Stimulated activated memory B cell treated with anti-CD40 and anti-IgM and Interleukin-4, amounts not matched to agents 10 μg/mL and 1 μg/mL and 100 μg/mL, for 72 hours (primary cell): ENCODE data around the gene CDHR1.

Source experiments
- ATAC-seq: fragments of 150-1000 bp; cut with Tn5 transposase; 2 replicates; pipeline ENCODE4 v1.10.0; 2021
- H3K27ac Mint-ChIP-seq: one replicate; pipeline ENCODE4 v1.8.0; 2022; ENCODE audit warnings: mild to moderate bottlenecking, mixed read lengths
- H3K27me3 Mint-ChIP-seq: one replicate; pipeline ENCODE4 v1.8.0; 2022; ENCODE audit warnings: mixed read lengths
- H3K36me3 Mint-ChIP-seq: one replicate; pipeline ENCODE4 v1.8.0; 2022; ENCODE audit warnings: mixed read lengths
- H3K4me1 Mint-ChIP-seq: one replicate; pipeline ENCODE4 v1.8.0; 2022; ENCODE audit warnings: mixed read lengths
- H3K4me3 Mint-ChIP-seq: one replicate; pipeline ENCODE4 v1.8.0; 2022; ENCODE audit warnings: mild to moderate bottlenecking, moderate library complexity, mixed read lengths
- H3K9me3 Mint-ChIP-seq: one replicate; pipeline ENCODE4 v1.8.0; 2022; ENCODE audit warnings: mixed read lengths

Gene CDHR1

DNA sequence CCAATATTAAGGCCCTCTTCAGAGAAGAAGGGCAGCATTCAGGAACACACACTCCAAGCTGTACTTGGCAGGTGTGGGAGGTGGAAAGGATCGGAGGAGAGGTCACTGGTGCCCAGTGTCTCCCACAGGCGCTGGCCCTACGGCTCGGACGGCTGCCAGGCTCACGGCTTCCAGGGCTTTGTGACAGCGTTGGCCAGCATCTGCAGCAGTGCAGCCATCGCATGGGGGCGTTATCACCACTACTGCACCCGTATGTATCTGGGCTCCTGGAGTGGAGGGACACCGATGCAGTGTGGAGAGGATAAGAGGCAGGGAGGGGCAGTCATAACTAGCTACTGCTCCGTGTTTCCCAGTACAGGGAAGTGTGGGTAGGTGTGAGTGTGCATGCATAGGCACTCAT lies 54.5 kb downstream of the CDHR1 start:
- Mint-ChIP-seq H3K36me3 (no peaks in the 10 kb centered on the region), H3K9me3 (no peaks in the 10 kb centered on the region)

DNA sequence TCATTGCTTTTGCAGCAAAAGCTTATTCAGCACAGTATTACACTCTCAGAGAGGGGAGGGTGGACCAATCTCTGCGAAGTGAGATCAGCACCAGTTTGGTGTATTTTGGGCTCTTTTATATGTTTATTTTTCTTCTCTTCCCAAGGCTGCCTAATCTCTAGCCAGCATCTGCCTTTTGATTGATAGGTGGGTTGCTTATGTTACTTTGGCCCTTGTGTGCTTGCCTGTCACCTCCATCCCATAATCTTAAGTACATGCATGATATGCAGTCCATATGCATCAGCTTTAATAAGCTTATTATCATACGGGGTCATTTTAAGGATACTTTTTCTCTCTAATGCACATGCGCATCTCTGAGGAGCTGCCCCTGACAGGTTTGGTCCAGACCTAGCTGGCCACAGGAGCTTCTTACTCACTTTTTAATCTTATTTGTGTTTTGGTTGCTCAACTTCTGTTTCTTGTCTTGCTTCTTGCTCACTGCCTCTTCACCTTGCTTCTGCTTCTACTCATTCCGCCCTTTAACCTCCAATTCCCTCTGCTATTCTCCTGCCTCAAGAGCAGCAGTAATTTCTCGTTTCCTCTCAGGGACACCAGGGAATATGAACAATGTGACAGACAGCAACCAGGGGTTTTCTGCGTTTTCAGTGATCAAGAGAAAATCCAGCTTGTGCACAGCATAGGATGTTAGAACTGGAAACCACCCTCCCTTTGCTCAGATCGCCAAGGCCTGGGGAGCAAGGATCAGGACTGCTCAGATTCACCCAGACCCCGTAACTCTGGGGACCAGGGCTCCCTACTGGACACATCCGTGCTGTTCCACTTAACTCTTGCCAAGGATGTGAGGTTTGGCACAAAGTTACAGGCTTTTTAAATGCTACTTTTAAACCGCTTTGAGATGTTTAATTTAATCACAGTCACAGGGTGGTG lies 60.5 kb downstream of the CDHR1 start:
- H3K27ac Mint-ChIP-seq = no peak overlapping the region
- no peak for ATAC-seq
- peaks cover 25% of the 10 kb centered on the region for H3K27me3 Mint-ChIP-seq
- H3K4me1 Mint-ChIP-seq = no peaks in the 10 kb centered on the region
- H3K9me3 Mint-ChIP-seq = no peaks in the 10 kb centered on the region
- no peaks in the 10 kb centered on the region for H3K36me3 Mint-ChIP-seq
- no peak overlapping the region for H3K4me3 Mint-ChIP-seq

More for the DNA sequence above, 54.5 kb downstream of the CDHR1 start:
- no peaks in the 10 kb centered on the region for H3K4me1 Mint-ChIP-seq
- H3K27ac Mint-ChIP-seq = no peak overlapping the region
- H3K4me3 Mint-ChIP-seq = no peak overlapping the region
- H3K27me3 Mint-ChIP-seq = no peaks in the 10 kb centered on the region
- no peak for ATAC-seq

DNA sequence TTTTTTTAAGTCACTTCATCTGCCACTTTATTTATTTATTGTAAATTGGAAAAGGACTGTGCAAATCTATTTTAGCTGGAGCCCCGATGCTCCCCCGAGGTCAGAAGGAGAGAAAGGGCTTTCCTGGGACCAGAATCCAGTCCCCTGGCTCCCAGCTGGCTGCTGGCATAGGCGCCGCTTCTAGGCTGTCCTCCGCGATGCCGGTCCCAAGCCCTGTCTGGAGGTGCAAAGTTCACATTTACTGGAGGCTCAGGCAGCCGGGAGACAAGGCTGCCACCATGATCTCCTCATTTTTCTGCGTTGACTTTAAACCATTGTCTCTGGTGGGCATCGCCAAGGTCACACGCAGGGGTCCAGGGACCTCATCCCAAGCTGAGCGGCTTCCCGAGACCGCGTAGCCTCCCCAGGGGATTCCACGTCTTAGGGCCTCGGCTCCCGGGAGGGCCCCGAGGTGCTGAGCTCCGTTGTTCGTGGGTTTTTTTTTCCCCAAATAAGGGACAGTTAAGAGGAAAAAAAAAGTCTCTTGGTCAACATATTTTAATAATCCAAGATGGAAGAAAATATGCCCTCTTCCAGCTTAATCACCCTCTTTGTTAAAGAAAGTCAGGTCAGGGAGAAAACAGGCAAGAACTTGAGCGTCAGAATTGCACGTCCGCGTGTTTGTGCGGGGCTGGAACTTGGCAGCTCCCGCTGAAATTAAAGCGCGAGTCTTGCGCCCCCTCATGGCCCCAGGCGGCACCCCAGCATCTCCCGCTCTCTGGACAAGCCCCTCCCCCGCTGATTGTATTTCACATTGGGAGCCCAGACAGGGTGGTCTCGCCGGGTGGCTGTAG lies 62.4 kb downstream of the CDHR1 start:
- H3K4me3 Mint-ChIP-seq = no peak overlapping the region
- H3K4me1 Mint-ChIP-seq = no peaks in the 10 kb centered on the region
- ATAC-seq = no peak
- peaks cover 32% of the 10 kb centered on the region for H3K27me3 Mint-ChIP-seq
- no peaks in the 10 kb centered on the region for H3K9me3 Mint-ChIP-seq
- no peak overlapping the region for H3K27ac Mint-ChIP-seq
- H3K36me3 Mint-ChIP-seq = no peaks in the 10 kb centered on the region

DNA sequence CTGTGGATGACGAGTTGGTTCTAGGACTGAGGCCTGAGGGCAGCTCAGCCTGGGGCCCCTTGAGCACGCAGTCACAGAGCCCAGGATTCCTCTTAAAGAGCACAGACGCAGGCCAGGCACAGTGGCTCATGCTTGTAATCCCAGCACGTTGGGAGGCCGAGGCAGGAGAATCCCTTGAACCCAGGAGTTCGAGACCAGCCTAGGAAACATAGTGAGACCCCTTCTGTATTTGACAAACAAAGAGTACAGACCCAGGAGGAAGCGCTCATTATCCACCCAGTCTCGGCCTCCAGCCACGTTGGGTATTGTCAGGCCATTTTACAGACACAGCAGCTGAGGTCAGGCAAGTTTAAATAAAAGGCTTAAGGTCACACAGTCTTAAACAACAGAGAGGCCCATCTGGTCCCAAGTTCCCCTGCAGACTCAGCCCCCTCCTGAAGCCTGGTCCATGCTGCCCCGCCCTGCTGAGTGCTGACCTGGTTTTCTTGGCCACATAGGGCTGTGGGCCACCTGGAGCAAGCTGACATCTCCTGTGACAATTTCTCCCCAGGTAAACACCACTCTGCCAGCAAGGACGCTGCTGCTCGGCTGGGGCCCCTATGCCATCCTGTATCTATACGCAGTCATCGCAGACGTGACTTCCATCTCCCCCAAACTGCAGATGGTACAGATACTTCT lies 63.1 kb downstream of the CDHR1 start:
- H3K4me3 Mint-ChIP-seq = no peak overlapping the region
- H3K27ac Mint-ChIP-seq = no peak overlapping the region
- no peaks in the 10 kb centered on the region for H3K36me3 Mint-ChIP-seq
- ATAC-seq = no peak
- H3K27me3 Mint-ChIP-seq = peaks cover 33% of the 10 kb centered on the region
- H3K4me1 Mint-ChIP-seq = no peaks in the 10 kb centered on the region
- no peaks in the 10 kb centered on the region for H3K9me3 Mint-ChIP-seq

DNA sequence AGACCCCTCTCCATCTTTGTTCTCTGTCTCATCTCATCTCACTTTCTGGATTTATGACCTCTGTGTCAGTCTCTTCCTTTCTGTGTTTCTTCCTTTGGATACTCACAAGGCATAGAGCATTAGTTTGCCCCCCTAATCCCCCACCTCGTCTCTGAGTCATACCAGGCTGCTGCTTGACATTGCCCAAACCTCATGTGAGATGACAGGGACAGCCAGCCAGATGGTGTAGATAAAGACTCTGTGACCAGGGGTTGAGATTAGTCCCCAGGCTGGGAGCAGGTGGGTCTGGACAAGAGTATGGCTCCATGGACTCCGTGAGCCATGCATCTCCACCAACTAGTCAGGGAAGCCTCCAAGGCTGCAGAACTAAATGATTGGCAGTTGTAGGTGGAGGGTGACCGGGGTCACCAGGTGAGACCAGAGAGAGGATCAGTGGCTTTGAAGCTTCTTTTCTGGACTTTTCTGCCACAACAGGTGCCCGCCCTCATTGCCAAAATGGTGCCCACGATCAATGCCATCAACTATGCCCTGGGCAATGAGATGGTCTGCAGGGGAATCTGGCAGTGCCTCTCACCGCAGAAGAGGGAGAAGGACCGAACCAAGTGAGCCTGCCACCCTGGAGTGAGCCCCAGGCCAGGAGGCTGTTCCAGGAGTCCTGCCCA lies 63.8 kb downstream of the CDHR1 start:
- H3K9me3 Mint-ChIP-seq = no peaks in the 10 kb centered on the region
- no peaks in the 10 kb centered on the region for H3K4me1 Mint-ChIP-seq
- no peaks in the 10 kb centered on the region for H3K36me3 Mint-ChIP-seq
- H3K4me3 Mint-ChIP-seq = no peak overlapping the region
- H3K27ac Mint-ChIP-seq = no peak overlapping the region
- H3K27me3 Mint-ChIP-seq = peaks cover 39% of the 10 kb centered on the region
- ATAC-seq = no peak

DNA sequence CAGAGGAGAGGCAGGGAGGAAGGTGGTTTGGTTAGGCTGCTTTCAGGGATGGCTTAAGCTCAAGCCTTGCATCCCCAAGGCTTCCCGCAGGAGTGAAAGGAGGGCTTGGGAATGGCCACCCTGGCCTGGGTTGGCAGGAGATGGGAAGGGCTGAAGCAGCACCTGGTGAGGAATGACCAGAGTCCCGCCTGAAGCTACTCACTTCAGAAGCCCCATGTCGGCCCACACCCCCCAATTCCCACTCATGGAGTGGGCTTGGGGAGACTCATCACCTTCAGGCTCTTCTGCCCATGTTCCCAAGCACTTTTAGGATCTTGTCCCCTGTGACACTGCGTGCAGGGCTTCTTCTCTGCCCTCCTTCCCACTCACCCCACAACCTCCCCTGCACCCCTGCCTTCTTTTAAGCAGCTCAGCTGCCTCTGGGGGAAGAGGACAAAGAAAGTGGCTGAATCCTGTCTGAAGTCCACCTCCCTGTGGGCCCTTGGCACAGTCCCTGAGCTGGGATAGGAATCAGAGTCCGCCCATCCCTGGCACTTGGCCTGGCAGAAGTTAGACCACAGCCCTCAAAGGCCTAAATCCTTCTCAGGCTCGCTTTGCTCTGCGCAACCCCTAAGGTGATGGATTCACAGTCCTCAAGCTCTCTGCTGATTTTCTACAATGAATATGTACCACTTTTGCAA lies 67.0 kb downstream of the CDHR1 start:
- Mint-ChIP-seq H3K36me3 (no peaks in the 10 kb centered on the region), H3K27me3 (peaks cover 65% of the 10 kb centered on the region), H3K9me3 (no peaks in the 10 kb centered on the region), H3K27ac (no peak overlapping the region), H3K4me3 (no peak overlapping the region), H3K4me1 (peaks cover 6% of the 10 kb centered on the region)
- no peak for ATAC-seq

DNA sequence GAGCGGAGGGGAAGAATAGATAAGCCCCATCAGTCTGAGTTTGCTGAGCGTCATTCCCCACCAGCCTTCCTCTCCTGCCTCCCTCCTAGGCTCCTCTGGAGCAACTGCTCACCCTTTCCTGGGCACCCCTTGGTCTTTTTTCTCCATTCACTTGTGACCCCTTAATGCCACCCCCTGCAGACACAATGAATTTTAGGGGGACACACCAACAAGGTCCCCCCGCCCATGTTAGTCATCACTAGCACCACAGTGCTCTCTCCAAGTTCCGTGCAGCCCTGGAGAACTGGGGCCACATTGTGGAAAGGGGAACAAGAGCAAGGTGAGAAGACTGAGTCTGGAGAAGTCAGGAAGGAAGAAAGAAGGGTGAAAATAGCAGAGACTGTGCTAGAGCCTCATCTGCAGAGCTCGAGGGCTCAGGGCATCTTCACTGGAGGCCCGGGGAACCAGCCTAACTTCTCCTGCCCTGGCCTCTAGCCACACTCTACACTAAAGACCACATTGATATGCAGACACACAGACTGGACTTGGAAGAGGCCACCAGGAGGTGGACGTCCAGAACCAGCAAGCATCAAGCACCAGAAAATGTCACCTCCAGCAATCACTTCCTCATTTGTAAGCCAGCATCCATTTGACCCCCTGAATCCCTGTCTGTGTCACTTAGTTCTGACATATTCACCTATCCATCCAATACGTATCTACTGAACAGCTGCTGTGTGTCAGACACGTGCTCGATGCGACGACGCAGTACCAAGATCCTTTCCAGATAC lies 68.0 kb downstream of the CDHR1 start:
- Mint-ChIP-seq H3K27ac (no peak overlapping the region), H3K9me3 (no peaks in the 10 kb centered on the region), H3K36me3 (no peaks in the 10 kb centered on the region), H3K27me3 (peaks cover 56% of the 10 kb centered on the region), H3K4me3 (no peak overlapping the region), H3K4me1 (peaks cover 6% of the 10 kb centered on the region)
- no peak for ATAC-seq

DNA sequence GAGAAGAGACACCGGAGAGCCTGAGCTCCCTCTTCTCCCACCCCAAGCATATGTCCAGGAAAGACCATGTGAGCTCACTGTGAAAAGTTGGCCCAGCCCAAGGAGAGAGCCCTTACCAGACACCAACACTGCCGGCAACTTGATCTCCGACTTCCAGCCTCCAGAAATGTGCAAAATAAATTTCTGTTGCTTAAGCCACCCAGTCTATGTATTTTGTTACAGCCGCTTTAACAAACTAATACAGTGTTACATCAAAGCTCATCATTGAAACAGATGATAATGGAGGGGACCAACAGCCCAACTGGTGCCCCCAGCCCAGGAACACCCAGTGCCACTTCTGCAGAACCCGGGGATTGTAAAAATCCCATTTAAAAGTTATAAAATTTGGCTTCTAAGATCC lies 69.4 kb downstream of the CDHR1 start:
- ATAC-seq = no peak
- H3K9me3 Mint-ChIP-seq = no peaks in the 10 kb centered on the region
- H3K4me1 Mint-ChIP-seq = peaks cover 6% of the 10 kb centered on the region
- no peak overlapping the region for H3K4me3 Mint-ChIP-seq
- H3K36me3 Mint-ChIP-seq = no peaks in the 10 kb centered on the region
- no peak overlapping the region for H3K27ac Mint-ChIP-seq
- H3K27me3 Mint-ChIP-seq = peaks cover 55% of the 10 kb centered on the region

DNA sequence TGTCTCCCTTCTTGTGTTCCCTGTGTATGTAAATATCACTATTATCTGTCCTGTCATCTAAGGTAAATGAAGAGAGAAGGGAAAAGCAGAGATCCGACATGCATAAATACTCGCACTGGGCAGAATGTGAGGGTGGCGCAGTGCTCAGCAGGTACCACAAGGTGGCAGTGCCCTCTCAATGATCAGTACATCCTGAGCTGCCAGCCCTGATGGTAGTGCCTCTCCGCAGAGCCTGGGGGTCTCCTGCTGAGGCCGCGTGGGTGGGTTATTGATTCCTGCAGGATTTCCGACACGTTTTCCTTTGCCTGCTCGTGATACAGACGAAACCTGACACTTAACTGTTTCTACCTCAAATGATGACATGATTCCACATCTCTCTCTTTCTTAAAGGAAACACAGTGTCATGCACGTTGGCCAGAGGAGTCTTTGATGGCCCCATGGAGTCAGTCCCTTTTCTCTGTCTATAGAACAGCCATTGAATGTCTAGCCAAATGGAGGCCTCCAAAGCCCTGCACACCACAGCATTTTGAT lies 70.3 kb downstream of the CDHR1 start:
- Mint-ChIP-seq H3K27me3 (peaks cover 52% of the 10 kb centered on the region), H3K27ac (no peak overlapping the region), H3K4me3 (no peak overlapping the region), H3K36me3 (no peaks in the 10 kb centered on the region), H3K9me3 (no peaks in the 10 kb centered on the region), H3K4me1 (peaks cover 6% of the 10 kb centered on the region)
- ATAC-seq = peak; percentile 85

DNA sequence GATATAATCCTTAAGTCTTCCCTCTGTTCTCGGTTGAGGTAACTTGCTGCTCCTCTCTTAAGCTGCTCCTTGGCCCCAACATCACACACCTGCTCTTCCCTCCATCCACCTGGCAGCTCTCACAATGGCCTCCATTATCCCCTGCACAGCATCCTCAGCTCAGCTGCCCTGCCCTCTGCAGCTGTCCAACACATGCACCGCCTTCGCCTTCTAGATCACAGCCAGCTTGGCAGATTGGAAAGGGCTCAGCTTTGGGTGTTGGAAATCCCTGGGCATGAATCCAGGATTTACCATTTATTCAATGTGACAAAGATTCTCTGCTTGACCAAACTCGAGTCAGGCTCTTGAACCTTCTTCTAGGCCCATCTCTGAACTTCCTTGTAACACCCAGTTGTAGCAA lies 71.1 kb downstream of the CDHR1 start:
- H3K4me3 Mint-ChIP-seq = no peak overlapping the region
- H3K27me3 Mint-ChIP-seq = peaks cover 44% of the 10 kb centered on the region
- ATAC-seq = no peak
- no peaks in the 10 kb centered on the region for H3K9me3 Mint-ChIP-seq
- no peaks in the 10 kb centered on the region for H3K36me3 Mint-ChIP-seq
- peaks cover 6% of the 10 kb centered on the region for H3K4me1 Mint-ChIP-seq
- H3K27ac Mint-ChIP-seq = no peak overlapping the region

DNA sequence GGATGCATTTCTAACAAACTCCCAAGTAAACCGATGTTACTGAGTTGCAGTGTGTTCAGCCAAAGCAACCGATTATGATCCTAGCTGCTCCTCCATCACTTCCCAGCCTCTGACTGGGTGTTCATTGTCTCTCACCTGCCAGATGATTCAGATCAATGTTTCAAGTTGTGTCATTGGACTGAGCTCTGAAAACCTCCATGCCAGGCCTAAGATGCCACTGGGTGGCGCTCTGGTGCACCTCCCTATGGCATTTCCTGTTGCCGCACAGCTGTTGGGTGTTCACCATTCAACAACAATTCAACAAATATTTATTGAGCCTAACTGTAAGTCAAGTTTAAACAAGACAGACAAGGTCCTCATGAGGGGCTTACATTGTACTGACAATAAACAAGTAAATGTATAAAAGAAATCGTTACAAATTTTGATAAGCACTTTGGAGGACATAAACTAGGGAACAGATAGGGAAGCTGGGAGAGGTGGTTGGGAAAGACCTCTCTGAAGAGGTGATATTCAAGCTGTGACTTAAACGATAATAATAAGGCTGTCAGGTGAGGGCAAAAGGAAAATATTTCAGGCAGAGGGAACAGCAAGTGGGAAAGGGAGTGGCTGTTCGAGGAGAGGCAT lies 73.3 kb downstream of the CDHR1 start:
- H3K4me3 Mint-ChIP-seq = no peak overlapping the region
- no peaks in the 10 kb centered on the region for H3K9me3 Mint-ChIP-seq
- peak; percentile 39 for ATAC-seq
- no peaks in the 10 kb centered on the region for H3K36me3 Mint-ChIP-seq
- peaks cover 6% of the 10 kb centered on the region for H3K4me1 Mint-ChIP-seq
- H3K27me3 Mint-ChIP-seq = peaks cover 41% of the 10 kb centered on the region
- no peak overlapping the region for H3K27ac Mint-ChIP-seq

DNA sequence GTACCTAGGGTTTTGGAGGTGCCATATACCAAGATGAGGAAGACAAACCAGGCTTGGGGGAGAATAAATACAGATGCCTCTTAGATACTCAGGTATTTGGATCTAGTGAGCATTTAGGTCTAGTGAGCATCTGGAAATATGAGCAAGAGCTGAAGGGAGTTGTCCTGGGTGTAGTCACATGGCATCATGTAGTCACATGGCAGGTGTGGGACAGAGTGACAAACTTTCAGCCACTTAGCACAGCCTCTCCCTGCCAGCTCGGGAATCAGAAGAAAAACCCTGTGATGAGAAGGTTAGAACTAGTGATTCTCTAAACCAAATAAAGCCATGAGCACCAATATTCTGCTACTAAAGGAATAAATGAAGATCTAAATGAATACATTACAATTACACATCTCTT lies 74.8 kb downstream of the CDHR1 start:
- H3K4me1 Mint-ChIP-seq = peaks cover 6% of the 10 kb centered on the region
- H3K27ac Mint-ChIP-seq = no peak overlapping the region
- H3K9me3 Mint-ChIP-seq = no peaks in the 10 kb centered on the region
- no peak for ATAC-seq
- H3K27me3 Mint-ChIP-seq = peaks cover 29% of the 10 kb centered on the region
- H3K4me3 Mint-ChIP-seq = no peak overlapping the region
- H3K36me3 Mint-ChIP-seq = no peaks in the 10 kb centered on the region
